ENCODE results near the gene CTU1. TPM values are rescaled to one million over a fixed set of nuclear protein-coding genes. Genes with fewer than 3 reads are reported as not detected.

Gene CTU1
- total RNA-seq, 4 donors from 2014 or later: 7.8 to 27.7 (median 8.4) TPM; not detected in 1

DNA sequence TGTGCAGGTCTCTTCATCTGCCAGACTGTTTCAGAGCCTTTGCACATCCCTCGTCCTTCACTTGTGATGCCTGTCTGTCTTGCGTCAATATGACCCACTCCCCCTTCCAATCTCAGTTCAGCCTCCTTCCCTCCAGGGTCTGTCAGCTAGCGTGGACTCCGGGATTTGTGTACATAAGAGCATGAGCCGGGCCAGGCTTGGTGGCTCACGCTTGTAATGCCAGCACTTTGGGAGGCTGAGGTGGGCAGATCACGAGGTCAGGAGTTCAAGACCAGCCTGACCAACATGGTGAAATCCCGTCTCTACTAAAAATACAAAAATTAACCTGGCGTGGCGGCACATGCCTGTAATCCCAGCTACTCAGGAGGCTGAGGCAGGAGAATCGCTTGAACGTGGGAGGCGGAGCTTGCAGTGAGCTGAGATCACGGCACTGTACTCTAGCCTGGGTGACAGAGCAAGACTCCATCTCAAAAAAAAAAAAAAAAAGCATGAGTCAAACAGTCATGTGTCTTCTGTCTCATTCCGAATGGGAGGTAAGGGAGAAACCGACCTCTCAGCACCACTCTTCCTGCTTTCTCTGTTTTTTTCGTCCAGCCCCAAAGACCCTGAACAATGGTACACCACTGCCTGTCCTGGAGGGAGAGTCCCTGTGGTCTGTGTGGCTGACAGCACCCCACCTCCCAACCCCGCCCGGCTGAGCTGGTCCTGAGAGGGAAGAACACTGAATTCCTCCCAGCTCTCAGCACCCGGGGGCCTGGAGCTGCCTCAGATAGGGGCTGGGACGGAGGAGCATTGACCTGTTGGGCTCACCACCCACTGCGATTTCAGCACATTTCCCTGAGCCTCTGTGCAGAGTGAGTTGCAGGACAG, 14.1 kb upstream of the CTU1 start:
- Histone ChIP-seq H3K36me3 (no peaks in the 10 kb centered on the region), H3K4me3 (no peak overlapping the region), H3K9me3 (no peaks in the 10 kb centered on the region), H3K27ac (no peak overlapping the region), H3K27me3 (no peaks in the 10 kb centered on the region), H3K4me1 (no peaks in the 10 kb centered on the region)
- DNase-seq: no peak
- TF ChIP-seq POLR2A (IDR thresholded peaks at IDR 0.05): no peak
- TF ChIP-seq, protein P1, sequence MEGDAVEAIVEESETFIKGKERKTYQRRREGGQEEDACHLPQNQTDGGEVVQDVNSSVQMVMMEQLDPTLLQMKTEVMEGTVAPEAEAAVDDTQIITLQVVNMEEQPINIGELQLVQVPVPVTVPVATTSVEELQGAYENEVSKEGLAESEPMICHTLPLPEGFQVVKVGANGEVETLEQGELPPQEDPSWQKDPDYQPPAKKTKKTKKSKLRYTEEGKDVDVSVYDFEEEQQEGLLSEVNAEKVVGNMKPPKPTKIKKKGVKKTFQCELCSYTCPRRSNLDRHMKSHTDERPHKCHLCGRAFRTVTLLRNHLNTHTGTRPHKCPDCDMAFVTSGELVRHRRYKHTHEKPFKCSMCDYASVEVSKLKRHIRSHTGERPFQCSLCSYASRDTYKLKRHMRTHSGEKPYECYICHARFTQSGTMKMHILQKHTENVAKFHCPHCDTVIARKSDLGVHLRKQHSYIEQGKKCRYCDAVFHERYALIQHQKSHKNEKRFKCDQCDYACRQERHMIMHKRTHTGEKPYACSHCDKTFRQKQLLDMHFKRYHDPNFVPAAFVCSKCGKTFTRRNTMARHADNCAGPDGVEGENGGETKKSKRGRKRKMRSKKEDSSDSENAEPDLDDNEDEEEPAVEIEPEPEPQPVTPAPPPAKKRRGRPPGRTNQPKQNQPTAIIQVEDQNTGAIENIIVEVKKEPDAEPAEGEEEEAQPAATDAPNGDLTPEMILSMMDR (IDR thresholded peaks at IDR 0.05): no peak
- intact Hi-C loops (cut with DNase I; ENCODE audit: low total_unique reads): no loop called here

DNA sequence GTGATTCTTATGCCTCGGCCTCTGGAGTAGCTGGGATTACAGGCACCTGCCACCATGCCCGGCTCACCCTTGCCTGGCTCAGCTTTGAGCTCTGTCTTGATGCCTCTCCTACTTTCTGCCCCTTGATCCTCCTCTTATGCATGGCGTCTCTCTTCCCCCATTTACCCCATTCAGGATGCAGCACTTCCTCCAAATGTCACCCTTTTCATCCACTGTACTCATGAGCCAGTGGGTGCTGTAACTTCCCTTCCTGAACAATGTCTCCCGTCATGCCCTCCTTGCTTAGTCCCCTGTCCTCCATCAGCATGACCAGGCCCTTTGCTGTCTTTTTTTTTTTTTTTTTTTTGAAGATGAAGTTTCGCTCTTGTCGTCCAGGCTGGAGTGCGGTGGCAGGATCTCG, 13.0 kb upstream of the CTU1 start:
- no peaks in the 10 kb centered on the region for H3K9me3 ChIP-seq
- no peaks in the 10 kb centered on the region for H3K4me1 ChIP-seq
- H3K27me3 ChIP-seq: no peaks in the 10 kb centered on the region
- no peak overlapping the region for H3K4me3 ChIP-seq
- DNase-seq: no peak
- H3K36me3 ChIP-seq: no peaks in the 10 kb centered on the region
- intact Hi-C loops (cut with DNase I; ENCODE audit: low total_unique reads): no loop called here
- H3K27ac ChIP-seq: no peak overlapping the region
- TF ChIP-seq POLR2A (IDR thresholded peaks at IDR 0.05): no peak
- TF ChIP-seq, protein P1 (IDR thresholded peaks at IDR 0.05): no peak

DNA sequence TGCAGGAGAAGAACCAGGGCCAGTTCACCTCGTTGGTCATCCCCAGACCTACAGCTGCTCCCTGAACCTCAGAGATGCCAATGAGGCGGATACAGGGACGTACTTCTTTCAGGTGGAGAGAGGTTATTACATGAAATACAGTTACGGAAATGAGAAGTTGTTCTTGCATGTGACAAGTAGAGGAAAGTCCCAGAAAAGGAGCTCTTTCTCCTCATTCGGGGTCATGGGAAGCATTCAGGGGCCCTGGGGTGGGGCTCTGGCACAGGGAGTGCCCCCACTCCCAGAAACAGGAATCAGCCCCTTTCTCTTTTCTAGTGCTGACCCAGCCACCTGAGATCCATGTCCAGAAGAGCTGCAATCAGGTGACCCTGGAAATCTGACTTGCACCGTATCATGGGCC, 12.0 kb upstream of the CTU1 start:
- TF ChIP-seq, protein P1 (IDR thresholded peaks at IDR 0.05): no peak
- TF ChIP-seq POLR2A (IDR thresholded peaks at IDR 0.05): no peak
- Histone ChIP-seq H3K27me3 (no peaks in the 10 kb centered on the region), H3K36me3 (no peaks in the 10 kb centered on the region), H3K4me1 (no peaks in the 10 kb centered on the region), H3K9me3 (no peaks in the 10 kb centered on the region), H3K4me3 (no peak overlapping the region), H3K27ac (no peak overlapping the region)
- intact Hi-C loops (cut with DNase I; ENCODE audit: low total_unique reads): no loop called here
- DNase-seq: no peak

DNA sequence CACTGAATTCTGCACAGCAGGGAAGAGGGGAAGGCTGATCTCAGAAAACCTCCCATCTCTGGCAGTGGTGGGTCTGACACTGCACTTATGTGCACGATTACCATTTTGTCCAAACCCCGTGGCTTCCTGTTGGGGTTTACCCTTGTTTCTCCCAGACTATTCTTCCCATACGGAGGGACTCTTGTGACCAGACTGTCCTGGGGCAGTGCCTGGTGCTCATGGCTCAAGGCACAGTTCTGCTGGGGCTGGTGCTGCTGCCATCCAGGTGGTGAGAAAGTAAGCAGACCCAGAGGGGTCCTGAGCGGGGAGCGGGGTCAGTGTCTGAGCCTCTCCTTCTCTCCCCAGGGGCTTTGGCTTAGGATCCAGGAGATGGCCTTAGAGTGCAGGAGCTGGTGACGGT, 11.4 kb upstream of the CTU1 start:
- Histone ChIP-seq H3K27ac (no peak overlapping the region), H3K4me3 (no peak overlapping the region), H3K9me3 (no peaks in the 10 kb centered on the region), H3K4me1 (no peaks in the 10 kb centered on the region), H3K36me3 (no peaks in the 10 kb centered on the region), H3K27me3 (no peaks in the 10 kb centered on the region)
- no peak for DNase-seq
- TF ChIP-seq, protein P1 (IDR thresholded peaks at IDR 0.05): no peak
- no peak for TF ChIP-seq POLR2A (IDR thresholded peaks at IDR 0.05)
- intact Hi-C loops (cut with DNase I; ENCODE audit: low total_unique reads): loop anchor here (10.0 kb wide), 1 partner anchor 475 kb away; no protein-coding TSS in a partner anchor

DNA sequence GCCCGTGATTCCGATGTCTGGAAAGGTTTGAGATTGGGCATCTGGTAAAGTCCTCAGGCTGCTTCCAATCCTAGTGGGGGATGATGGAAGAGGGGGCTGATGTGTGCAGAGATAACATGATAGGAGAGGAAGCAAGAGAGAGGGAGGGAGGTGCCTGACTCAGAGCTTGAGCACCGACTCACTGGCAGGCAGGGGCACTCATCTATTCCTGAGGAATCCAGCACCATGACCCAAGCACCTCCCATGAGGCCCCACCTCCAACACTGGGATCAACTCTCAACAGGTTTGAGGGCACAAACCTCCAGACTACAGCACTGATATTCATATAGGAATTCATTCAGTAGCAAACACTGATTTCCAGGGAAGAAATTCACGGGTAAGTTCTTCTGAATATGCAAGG, 10.9 kb upstream of the CTU1 start:
- TF ChIP-seq, protein P1 (IDR thresholded peaks at IDR 0.05): no peak
- no peak for TF ChIP-seq POLR2A (IDR thresholded peaks at IDR 0.05)
- no peak overlapping the region for H3K27ac ChIP-seq

More for the DNA sequence above, 10.9 kb upstream of the CTU1 start:
- Histone ChIP-seq H3K9me3 (no peaks in the 10 kb centered on the region), H3K36me3 (no peaks in the 10 kb centered on the region), H3K4me3 (no peak overlapping the region), H3K4me1 (no peaks in the 10 kb centered on the region), H3K27me3 (no peaks in the 10 kb centered on the region)
- DNase-seq: no peak
- intact Hi-C loops (cut with DNase I; ENCODE audit: low total_unique reads): loop anchor here (10.0 kb wide), 1 partner anchor 476 kb away; no protein-coding TSS in a partner anchor

Data from uterus (tissue), 4 donors.